Tibial artery (tissue), 4 donors: ENCODE measurements around the gene SLC25A21.
"Not testable (repeated sequence)": the region's sequence is repeated elsewhere in the genome, so short reads cannot be mapped to it uniquely, and the experiment has no call there.

Experiments used
- DNase-seq, 2 donors: peaks; one replicate each; pipeline ENCODE4 v3.0.0-alpha.2; 2019
- H3K27ac ChIP-seq, 2 donors: fragments of 200-600 bp; sonication (generic) in 1 of 2; 1 replicate in 1 of 2; 2 replicates in 1 of 2; pipeline ENCODE4 v1.5.1; 2018 to 2019; ENCODE audit warnings: mild to moderate bottlenecking in 1 of 2
- H3K27me3 ChIP-seq, 2 donors: fragments of 200-600 bp; sonication (generic) in 1 of 2; one replicate each; pipeline versions ENCODE4 v1.5.1 to v1.6.0; 2016 to 2019
- H3K36me3 ChIP-seq, 3 donors: fragments of 200-600 bp; sonication (generic) in 2 of 3; one replicate each; pipeline ENCODE4 v1.5.1; 2016 to 2019; ENCODE audit warnings: mild to moderate bottlenecking in 2 of 3
- H3K4me1 ChIP-seq, 4 donors: fragments of 200-600 bp; sonication (generic) in 2 of 4; 1 replicate in 3 of 4; 2 replicates in 1 of 4; pipeline ENCODE4 v1.5.1; 2016 to 2019
- H3K4me3 ChIP-seq, 2 donors: fragments of 200-600 bp; sonication (generic) in 1 of 2; 1 replicate in 1 of 2; 2 replicates in 1 of 2; pipeline ENCODE4 v1.5.1; 2018 to 2019; ENCODE audit warnings: mild to moderate bottlenecking in 2 of 2
- H3K9me3 ChIP-seq, 3 donors: fragments of 200-600 bp; sonication (generic) in 1 of 3; one replicate each; pipeline ENCODE4 v1.5.1; 2016 to 2019
- CTCF ChIP-seq, 2 experiments: fragments of 200-600 bp in 1 of 2; fragments of 450-650 bp in 1 of 2; IDR thresholded peaks; one replicate each; pipeline ENCODE4 v1.5.1; 2017 to 2019; ENCODE audit warnings: antibody characterized with exemption in 2 of 2, mild to moderate bottlenecking in 1 of 2, moderate library complexity in 1 of 2
- intact Hi-C: fragments of 100-400 bp; cut with DNase I; formaldehyde crosslinking; loops from one replicate; pipeline ENCODE4 v1.15.0; 2023; ENCODE audit warnings: low total_unique reads

SLC25A21 gene

GRCh38 chr14:37198273-37198598, 25.8 kb upstream of the SLC25A21 start:
- Histone ChIP-seq H3K9me3 (no peaks in the 10 kb centered on the region), H3K36me3 (no peaks in the 10 kb centered on the region), H3K4me1 (peaks cover 0 to 11% (median 2%) of the 10 kb centered on the region in 4 donors), H3K27me3 (no peaks in the 10 kb centered on the region), H3K4me3 (peak overlapping the region; percentile 62 to 67), H3K27ac (peak overlapping the region; percentile 80 to 84)
- no peak for TF ChIP-seq CTCF (IDR thresholded peaks at IDR 0.05)
- no peak for DNase-seq
- intact Hi-C loops, result no loop called here

GRCh38 chr14:37197421-37198272, 25.2 kb upstream of the SLC25A21 start, which contains the start of gene MIPOL1:
TSS of gene MIPOL1 (plus strand) at chr14:37197937. CDS start at chr14:37247889, 49,952 bp downstream.
- H3K27ac ChIP-seq, result peak within 1 kb of the TSS; percentile 80 to 84
- intact Hi-C loops, result no loop called here
- H3K4me1 ChIP-seq, result peaks cover 0 to 11% (median 2%) of the 10 kb centered on the region in 4 donors
- no peaks in the 10 kb centered on the region for H3K36me3 ChIP-seq
- H3K27me3 ChIP-seq, result no peaks in the 10 kb centered on the region
- no peaks in the 10 kb centered on the region for H3K9me3 ChIP-seq
- peak; percentile 14 to 21 for TF ChIP-seq CTCF (IDR thresholded peaks at IDR 0.05)
- peak within 1 kb of the TSS; percentile 62 to 67 for H3K4me3 ChIP-seq
- DNase-seq, result peak; percentile 73 to 92

GRCh38 chr14:37196604-37197420, 24.4 kb upstream of the SLC25A21 start:
- no peaks in the 10 kb centered on the region for H3K27me3 ChIP-seq
- no peaks in the 10 kb centered on the region for H3K36me3 ChIP-seq
- H3K9me3 ChIP-seq, result no peaks in the 10 kb centered on the region
- peaks cover 0 to 11% (median 2%) of the 10 kb centered on the region in 4 donors for H3K4me1 ChIP-seq
- H3K27ac ChIP-seq, result peak overlapping the region; percentile 80 to 84
- no peak for DNase-seq
- no peak for TF ChIP-seq CTCF (IDR thresholded peaks at IDR 0.05)
- H3K4me3 ChIP-seq, result peak overlapping the region; percentile 62 to 67
- intact Hi-C loops, result no loop called here

- peaks cover 0 to 11% (median 2%) of the 10 kb centered on the region in 4 donors for H3K4me1 ChIP-seq
- no peak for TF ChIP-seq CTCF (IDR thresholded peaks at IDR 0.05)
- H3K27me3 ChIP-seq, result no peaks in the 10 kb centered on the region
- H3K4me3 ChIP-seq, result no peak overlapping the region
- no peaks in the 10 kb centered on the region for H3K36me3 ChIP-seq
- intact Hi-C loops, result no loop called here
- no peak overlapping the region for H3K27ac ChIP-seq
- no peaks in the 10 kb centered on the region for H3K9me3 ChIP-seq
- no peak for DNase-seq
Observed at GRCh38 chr14:37195327-37195726, 22.9 kb upstream of the SLC25A21 start.

GRCh38 chr14:37194698-37195097, 22.3 kb upstream of the SLC25A21 start:
- no peak overlapping the region for H3K4me3 ChIP-seq
- no peaks in the 10 kb centered on the region for H3K9me3 ChIP-seq
- TF ChIP-seq CTCF (IDR thresholded peaks at IDR 0.05), result no peak
- no peak overlapping the region for H3K27ac ChIP-seq
- no peak for DNase-seq
- H3K4me1 ChIP-seq, result peaks cover 0 to 10% (median 2%) of the 10 kb centered on the region in 4 donors
- intact Hi-C loops, result no loop called here
- H3K36me3 ChIP-seq, result no peaks in the 10 kb centered on the region
- H3K27me3 ChIP-seq, result no peaks in the 10 kb centered on the region

- H3K9me3 ChIP-seq, intact Hi-C loops, H3K36me3 ChIP-seq, H3K4me3 ChIP-seq, H3K27me3 ChIP-seq, H3K27ac ChIP-seq, DNase-seq, H3K4me1 ChIP-seq: not testable (repeated sequence)
Observed at GRCh38 chr14:37189733-37190132, 17.3 kb upstream of the SLC25A21 start.

- H3K9me3 ChIP-seq, H3K4me3 ChIP-seq, H3K27ac ChIP-seq, DNase-seq, H3K4me1 ChIP-seq, intact Hi-C loops, H3K36me3 ChIP-seq, H3K27me3 ChIP-seq: not testable (repeated sequence)
Observed at GRCh38 chr14:37187840-37188577, 15.6 kb upstream of the SLC25A21 start.
